GM21723 (cell line): ENCODE results near the gene PTPN2.

ENCODE experiments used
- ATAC-seq: cut with Tn5 transposase; IDR thresholded peaks from one replicate; pipeline ENCODE4 v1.9.1; 2021; ENCODE audit warnings: mild to moderate bottlenecking, moderate library complexity; ENCODE audit not compliant: unreplicated experiment

The PTPN2 gene

DNA sequence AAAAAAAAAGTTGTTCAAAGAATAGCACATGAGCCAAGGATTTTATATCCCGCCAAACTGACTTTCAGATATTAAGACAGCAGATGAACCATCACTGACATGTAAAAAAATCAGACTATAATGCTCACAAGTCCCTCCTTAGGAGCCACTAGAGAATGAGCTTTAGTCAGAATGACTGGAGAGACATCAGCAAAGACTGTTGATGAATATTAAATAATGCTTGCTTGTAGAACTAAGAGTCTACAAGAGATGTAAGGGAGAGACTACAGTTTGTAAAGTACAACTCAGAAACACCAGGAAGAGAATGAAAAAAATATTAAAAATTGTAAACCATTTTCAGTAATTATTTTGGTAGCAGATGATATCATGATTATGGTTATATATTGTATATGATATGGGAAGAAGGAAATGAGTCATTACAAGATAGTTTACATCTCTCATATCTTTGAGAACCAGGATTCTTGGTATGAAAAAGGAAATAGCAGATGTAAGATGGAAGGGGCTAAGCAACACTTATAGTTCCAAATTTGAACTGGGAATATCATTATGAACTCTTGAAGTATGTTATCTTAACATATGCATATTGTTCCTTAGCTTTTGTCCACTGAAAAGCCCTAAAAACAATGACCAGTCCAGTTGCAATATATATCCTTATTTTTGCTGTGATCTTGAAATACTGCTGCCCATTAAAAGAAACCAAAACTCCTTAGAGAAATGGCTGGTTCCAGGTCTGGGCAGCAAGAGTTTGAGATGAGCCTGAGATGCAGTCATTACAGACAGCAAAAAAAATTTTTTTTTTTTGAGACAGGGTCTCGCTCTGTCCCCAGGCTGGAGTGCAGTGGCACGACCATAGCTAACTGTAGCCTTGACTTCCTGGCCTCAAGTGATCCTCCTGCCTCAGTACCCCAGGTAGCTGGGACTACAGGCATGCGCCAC is 55.7 kb downstream of the PTPN2 start:
- no peak for ATAC-seq

DNA sequence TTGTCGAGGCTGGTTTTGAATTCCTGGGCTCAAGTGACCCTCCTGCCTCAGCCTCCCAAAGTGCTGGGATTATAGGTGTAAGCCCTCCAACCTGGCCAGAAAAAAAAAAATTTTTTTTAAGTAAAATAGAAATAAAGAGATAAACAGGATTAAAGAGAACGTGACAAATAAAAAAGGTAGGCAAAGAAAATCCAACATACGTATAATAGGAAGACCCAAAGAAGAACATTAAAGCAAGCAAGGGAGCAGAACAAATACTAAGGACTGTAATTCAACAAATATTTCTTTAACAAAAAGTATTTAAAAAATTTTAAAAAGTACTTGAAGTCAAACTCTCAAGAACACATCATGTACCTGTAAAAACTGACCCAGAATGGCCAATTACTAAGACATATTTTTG is 56.4 kb downstream of the PTPN2 start:
- no peak for ATAC-seq

DNA sequence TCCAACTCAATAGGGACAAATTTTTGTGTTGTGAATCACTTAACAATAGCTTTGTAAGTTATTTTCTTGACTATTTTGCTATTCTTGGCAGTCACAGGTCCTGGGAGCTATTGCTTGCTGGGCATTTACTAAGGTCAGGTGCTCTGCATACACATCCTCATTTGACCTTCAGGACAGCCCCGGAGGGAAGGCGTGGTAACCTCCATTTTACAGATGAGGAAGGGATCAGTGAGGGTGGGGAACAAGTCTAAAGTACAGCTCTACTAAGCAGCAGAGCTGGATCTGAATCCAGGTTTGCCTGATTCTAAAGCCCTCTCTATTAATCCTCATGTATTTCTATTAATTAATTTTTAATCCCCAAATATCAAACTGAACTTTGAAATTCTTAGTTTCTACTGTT is 58.8 kb downstream of the PTPN2 start:
- no peak for ATAC-seq

DNA sequence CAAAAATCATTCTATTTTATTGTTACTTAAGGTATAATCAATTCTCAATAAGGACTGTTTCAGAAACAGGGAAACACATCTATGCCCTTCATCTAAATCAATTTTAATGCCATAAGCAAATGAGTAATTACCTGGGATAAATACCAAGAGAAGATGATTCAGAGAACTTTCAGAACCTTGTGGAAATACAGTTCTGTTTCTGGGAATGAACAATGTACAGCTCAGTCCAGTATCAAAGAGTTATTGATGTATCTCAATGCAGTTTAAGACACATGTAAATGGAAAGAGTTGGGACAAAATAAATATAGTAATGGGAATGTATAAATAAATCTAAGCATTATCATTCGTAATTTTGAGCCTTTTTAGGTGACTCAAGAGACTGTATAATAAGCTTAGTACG is 60.1 kb downstream of the PTPN2 start:
- ATAC-seq = no peak

DNA sequence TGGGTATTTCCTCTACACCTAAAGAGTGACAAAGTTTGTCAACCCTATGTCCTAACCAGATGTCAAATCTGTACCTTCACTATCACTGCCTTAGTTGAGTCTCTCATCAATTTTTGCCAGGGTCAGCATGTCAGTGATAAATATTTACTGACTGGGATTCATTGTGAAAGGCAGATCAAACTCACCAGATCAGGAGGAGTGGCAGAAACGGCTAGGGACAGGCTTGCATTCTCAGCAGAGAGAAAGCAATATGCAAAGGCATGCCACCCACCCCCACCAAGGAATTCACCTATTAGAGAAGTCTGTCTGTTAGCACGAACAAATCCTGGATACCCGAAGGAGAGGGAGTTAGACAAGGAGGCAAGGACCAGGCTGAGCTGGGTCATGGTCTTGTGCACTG is 62.6 kb downstream of the PTPN2 start:
- ATAC-seq = no peak

GRCh38 chr18:12820506-12820905 is 63.5 kb downstream of the PTPN2 start:
- ATAC-seq = no peak

DNA sequence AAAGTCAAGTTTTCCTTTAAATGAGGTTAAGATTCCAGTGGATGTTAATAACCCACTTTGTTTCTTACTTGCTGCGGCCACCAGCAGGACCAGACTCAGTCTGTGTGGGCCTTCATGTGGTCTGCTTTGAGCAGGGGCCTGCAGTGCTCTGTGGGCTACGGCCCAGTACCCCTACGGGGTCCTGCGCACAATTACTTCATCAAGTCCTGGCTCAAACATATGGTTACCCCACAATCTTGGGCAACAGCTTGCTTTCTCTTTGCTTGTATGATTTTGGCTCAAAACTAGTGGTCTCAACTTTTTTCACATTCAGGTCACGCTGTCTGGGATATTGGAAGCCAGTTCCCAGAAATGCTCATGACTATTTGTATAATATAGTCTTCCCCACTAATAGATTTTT is 64.2 kb downstream of the PTPN2 start:
- ATAC-seq = no peak

DNA sequence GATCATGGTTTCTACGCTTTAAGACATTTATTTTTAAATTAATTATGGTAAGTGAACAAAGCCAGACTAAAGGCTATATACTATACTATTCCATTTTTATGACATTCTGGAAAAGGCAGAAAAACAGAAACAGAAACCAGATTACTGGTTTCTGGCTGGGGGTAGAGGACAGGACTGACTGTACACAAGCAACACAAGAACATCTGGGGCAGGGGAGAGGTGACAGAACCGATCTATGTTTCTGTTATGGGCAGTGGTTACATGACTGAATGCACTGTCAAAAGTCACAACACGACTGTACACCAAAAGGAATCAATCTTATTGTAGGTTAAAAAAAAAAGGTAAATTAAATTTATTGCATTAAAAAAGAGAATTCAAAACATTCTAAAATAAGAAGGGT is 64.7 kb downstream of the PTPN2 start:
- peak; percentile 81 for ATAC-seq

- ATAC-seq = no peak
Observed at GRCh38 chr18:12818243-12818642, 65.8 kb downstream of the PTPN2 start.

- no peak for ATAC-seq
Observed at GRCh38 chr18:12816451-12816850, 67.6 kb downstream of the PTPN2 start.

DNA sequence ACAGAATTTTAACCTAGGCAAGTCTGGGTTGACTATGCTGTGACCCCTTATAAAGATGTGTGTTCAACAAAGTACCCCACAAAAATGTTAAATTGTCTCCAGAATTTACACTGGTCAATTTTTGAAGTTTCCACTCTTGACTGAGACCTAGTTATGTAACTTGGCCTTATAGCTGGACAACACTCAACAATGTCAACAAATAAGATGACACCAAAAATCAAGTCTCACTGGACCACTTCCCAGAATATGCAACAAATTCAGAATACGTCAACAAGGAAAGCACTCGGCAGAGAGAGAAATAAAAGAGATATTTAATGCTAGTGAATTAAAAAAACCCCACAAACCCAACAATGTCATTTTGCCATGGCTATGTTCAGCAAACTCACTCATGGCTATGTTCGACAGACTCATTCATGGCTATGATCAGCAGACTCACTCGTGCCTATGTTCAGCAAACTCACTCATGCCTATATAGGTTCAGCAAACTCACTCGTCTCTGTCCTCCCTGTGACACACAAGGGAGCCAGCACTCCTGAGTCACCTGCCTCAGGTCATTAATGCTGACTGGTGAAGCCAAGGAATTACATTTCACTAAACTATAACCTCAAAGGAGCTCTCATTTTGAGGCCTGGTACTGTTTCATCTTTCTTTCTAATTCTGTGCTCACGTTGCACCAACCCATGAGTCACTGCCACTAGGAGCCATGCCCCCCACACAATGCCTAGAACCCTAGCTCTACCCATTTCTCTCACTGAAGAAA is 72.7 kb downstream of the PTPN2 start:
- no peak for ATAC-seq

DNA sequence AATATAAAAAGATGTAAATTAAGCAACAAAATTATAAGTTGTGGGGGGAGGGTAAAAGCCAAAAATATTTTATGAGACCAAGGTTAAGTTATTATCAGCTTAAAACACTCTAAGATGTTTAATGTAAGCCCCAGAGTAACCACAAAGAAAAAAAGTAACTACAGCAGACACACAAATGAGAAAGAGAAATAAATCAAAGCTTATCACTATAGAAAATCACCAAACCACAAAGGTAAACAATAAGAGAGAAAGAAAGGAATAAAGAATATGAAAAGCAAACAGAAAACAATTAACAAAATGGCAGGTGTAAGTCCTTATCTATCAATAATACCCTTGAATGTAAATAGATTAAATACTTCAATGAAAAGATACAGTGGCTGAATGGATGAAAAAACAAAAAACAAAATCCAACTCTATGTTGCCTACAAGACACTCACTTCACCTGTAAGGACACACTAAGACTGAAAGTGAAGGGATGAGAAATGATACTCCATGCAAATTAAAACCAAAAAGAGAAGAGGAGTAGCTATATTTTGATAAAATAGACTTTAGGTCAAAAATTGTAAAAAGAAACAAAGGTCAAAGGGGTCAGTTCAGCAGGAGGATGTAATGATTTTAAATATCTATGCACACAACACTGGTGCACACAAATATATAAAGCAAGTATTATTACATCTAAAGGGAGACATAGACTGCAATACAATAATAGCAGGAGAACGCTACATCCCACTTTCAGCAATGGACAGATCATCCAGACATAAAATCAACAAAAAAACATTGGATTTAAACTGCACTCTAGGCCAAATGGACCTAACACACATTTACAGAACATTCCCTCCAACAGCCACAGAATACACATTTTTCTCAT is 80.7 kb downstream of the PTPN2 start:
- peak; percentile 73 for ATAC-seq

- no peak for ATAC-seq
Observed at GRCh38 chr18:12802538-12802937, 81.5 kb downstream of the PTPN2 start.

GRCh38 chr18:12796448-12796847 is 87.6 kb downstream of the PTPN2 start:
- no peak for ATAC-seq

- ATAC-seq = no peak
Observed at GRCh38 chr18:12791610-12792009, 92.4 kb downstream of the PTPN2 start.

DNA sequence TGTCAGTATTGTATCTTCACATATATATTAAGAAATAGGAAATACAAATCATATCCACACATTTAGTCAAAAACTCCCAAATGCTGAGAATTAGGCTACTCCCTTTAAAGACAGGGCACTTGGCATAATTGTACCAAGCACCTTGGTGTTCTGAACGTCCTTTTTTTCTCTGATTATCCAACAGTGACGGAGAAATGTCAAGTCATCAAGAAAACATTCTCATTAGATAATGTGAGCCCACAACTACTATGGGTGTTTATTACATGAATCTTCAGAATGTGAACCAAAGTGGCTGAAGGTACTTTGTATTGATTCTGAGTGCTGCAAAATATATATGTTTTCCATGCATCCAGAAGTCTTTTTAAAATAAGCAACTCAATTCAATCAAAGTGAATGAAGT is 97.4 kb downstream of the PTPN2 start:
- ATAC-seq = no peak

- no peak for ATAC-seq
Observed at GRCh38 chr18:12783524-12783923, 100.5 kb downstream of the PTPN2 start.

GRCh38 chr18:12782521-12782920 is 101.5 kb downstream of the PTPN2 start:
- no peak for ATAC-seq

GRCh38 chr18:12779456-12779855 is 104.6 kb downstream of the PTPN2 start:
- no peak for ATAC-seq

- ATAC-seq = no peak
Observed at GRCh38 chr18:12779043-12779442, 105.0 kb downstream of the PTPN2 start.

DNA sequence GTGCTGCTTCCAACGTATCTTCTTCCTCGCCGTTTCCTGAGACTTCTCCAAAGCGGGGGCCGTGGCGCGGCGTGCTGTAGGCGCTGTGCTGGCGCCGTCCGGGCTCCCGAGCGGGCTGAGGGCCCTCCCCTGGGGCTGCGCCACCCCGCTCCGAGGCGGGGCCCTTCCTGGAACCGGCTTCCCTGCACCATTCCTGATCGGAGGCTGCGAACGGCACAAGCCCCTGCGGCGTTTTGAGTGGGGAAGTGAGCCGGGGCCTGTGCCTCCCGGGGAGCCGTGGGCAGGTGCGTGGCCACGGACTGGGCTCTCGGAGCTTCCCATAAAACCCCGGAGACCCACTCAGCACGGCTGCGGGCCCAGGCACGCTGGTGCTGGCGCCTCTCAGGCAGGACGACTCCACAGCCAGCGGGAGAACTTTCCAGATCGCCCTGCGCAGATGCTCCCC is 106.5 kb downstream of the PTPN2 start:
- ATAC-seq = no peak
